ENCODE data around the gene RGL3. TPM values are rescaled to one million over a fixed set of nuclear protein-coding genes. Genes with fewer than 3 reads are reported as not detected.

The RGL3 gene
- total and polyA plus RNA-seq, 9 of the 15 experiments (the other 6 are each of a cell fraction or from before 2014, with no cell fraction given): 0.12 to 0.61 (median 0.32) TPM; not detected in 4

GRCh38 chr19:11410682-11411081 lies 8.4 kb downstream of the RGL3 start (continued):
- TF ChIP-seq, protein P1, sequence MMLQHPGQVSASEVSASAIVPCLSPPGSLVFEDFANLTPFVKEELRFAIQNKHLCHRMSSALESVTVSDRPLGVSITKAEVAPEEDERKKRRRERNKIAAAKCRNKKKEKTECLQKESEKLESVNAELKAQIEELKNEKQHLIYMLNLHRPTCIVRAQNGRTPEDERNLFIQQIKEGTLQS (IDR thresholded peaks at IDR 0.05): peak; percentile 47
- TF ChIP-seq, protein P1 (CRISPR knock-in tag; conservative IDR thresholded peaks at IDR 0.05): no peak
- TF ChIP-seq CBX3 (IDR thresholded peaks at IDR 0.05; ENCODE audit: borderline replicate concordance in 1 of 2, low read length in 2 of 2): no peak
- TF ChIP-seq TARDBP (IDR thresholded peaks at IDR 0.05): no peak
- no peak for TF ChIP-seq SP2 (IDR thresholded peaks at IDR 0.05; ENCODE audit: extremely low read depth, low read depth, low read length, poor library complexity, severe bottlenecking)
- TF ChIP-seq FOSL1 (tag; conservative IDR thresholded peaks at IDR 0.05): 0 out of 2 replicates have a peak, but pooled peaks have one; percentile 31
- TF ChIP-seq ZNF175 (CRISPR knock-in tag; IDR thresholded peaks at IDR 0.05; ENCODE audit: low read depth): no peak
- TF ChIP-seq, protein P2, sequence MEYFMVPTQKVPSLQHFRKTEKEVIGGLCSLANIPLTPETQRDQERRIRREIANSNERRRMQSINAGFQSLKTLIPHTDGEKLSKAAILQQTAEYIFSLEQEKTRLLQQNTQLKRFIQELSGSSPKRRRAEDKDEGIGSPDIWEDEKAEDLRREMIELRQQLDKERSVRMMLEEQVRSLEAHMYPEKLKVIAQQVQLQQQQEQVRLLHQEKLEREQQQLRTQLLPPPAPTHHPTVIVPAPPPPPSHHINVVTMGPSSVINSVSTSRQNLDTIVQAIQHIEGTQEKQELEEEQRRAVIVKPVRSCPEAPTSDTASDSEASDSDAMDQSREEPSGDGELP (CRISPR knock-in tag; IDR thresholded peaks at IDR 0.05; ENCODE audit: borderline replicate concordance): no peak
- no peak for TF ChIP-seq SREBF1 (IDR thresholded peaks at IDR 0.05; ENCODE audit: borderline replicate concordance, low read depth, low read length)

DNA sequence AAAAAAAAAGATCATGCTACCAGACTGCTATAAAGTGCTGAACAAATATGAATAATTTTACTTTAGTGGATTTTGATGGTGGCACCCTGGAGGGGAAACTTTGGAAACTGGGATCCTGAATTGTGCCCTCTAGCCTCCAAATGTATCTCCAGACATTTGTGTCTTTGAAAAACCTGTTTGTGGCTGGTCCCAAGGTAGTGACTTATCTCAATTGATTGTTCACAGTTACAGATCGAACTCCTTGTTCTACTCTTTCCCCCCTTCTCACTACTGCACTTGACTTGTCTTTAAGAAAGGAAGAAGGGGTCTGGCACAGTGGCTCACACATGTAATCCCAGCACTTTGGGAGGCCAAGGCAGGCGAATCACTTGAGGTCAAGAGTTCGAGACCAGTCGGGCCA lies 10.5 kb downstream of the RGL3 start:
- TF ChIP-seq DPF2 (IDR thresholded peaks at IDR 0.05): no peak
- TF ChIP-seq ZFP91 (CRISPR knock-in tag; IDR thresholded peaks at IDR 0.05): no peak
- TF ChIP-seq PRDM10 (IDR thresholded peaks at IDR 0.05; ENCODE audit: partially characterized antibody): peak; percentile 81
- TF ChIP-seq HMG20B (CRISPR knock-in tag; IDR thresholded peaks at IDR 0.05): no peak
- no peak for TF ChIP-seq DACH1 (IDR thresholded peaks at IDR 0.05; ENCODE audit: partially characterized antibody)
- no peak for TF ChIP-seq MAZ (CRISPR knock-in tag; conservative IDR thresholded peaks at IDR 0.05 in 1 of 2, IDR thresholded peaks at IDR 0.05 in 1 of 2)
- 57% methylated on average over 4 of the region's 4 CpGs for WGBS (ENCODE audit: insufficient coverage, low coverage, missing lambda C conversion rate)
- H3K4me3 ChIP-seq: no peak overlapping the region
- no peaks in the 10 kb centered on the region for H3K9me1 ChIP-seq (ENCODE audit: control insufficient read depth, insufficient read depth, low read length)
- DNase-seq (ENCODE audit: extremely low read depth in 1 of 4, low spot score in 3 of 4) (no peak), ATAC-seq (no peak), FAIRE-seq (peak; percentile 82)
- no peaks in the 10 kb centered on the region for H3K9me3 ChIP-seq (replicated peaks; ENCODE audit: control insufficient read depth, insufficient read depth, low read depth, low read length)
- H3K36me3 ChIP-seq (ENCODE audit: control insufficient read depth, insufficient read depth, low read length): no peaks in the 10 kb centered on the region
- H2AFZ ChIP-seq (ENCODE audit: low read depth, low read length): no peak overlapping the region
- H3K4me2 ChIP-seq (ENCODE audit: insufficient read depth, low read length): no peak overlapping the region
- ChIA-PET POLR2A (interaction anchor here (0.7 kb wide), 1 partner anchor 40 kb away, joined by 4 read pairs; no protein-coding TSS in a partner anchor), CTCF (ENCODE audit: low intra/inter-chr PET ratio) (no interaction called here)
- H3K4me1 ChIP-seq (replicated peaks in 1 of 2; ENCODE audit: control insufficient read depth in 2 of 2, insufficient read depth in 2 of 2, low read length in 2 of 2): peaks cover 6 to 14% of the 10 kb centered on the region in 2 experiments; a peak in 4 of 5 replicates
- no peak overlapping the region for H3K9ac ChIP-seq (ENCODE audit: insufficient read depth in 1 of 2, low read depth in 2 of 2, low read length in 2 of 2)
- no peaks in the 10 kb centered on the region for H4K20me1 ChIP-seq (replicated peaks; ENCODE audit: control insufficient read depth, insufficient read depth, low read length)
- in situ Hi-C loops (cut with MboI) (no loop called here), intact Hi-C loops (cut with micrococcal nuclease) (no loop called here)
- H3K27me3 ChIP-seq (ENCODE audit: control insufficient read depth in 2 of 2, insufficient read depth in 2 of 2, low read length in 2 of 2): no peaks in the 10 kb centered on the region
- no TSS peak for BruUV-seq (replicated peaks)
- H3K27ac ChIP-seq (ENCODE audit: extremely low read depth, low read depth, low read length): no peak overlapping the region
- no peaks in the 10 kb centered on the region for H3K79me2 ChIP-seq (ENCODE audit: control insufficient read depth, insufficient read depth, low read length)
